ENCODE measurements around the gene USP28.

DNA sequence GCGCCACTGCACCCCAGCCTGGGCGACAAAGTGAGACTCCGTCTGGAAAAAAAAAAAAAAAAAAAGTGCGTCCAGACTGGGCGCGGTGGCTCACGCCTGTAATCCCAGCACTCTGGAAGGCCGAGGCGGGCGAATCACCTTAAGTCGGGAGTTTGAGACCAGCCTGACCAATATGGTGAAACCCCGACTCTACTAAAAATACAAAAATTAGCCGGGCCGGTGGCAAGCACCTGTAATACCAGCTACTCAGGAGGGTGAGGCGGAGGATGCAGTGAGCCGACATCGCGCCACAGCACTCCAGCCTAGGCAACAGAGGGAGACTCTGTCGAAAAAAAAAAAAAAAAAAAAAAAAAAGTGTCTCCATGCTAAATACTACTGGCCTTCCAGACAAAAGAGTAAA lies 1.3 kb downstream of the USP28 start:
- TF ChIP-seq, protein P1, sequence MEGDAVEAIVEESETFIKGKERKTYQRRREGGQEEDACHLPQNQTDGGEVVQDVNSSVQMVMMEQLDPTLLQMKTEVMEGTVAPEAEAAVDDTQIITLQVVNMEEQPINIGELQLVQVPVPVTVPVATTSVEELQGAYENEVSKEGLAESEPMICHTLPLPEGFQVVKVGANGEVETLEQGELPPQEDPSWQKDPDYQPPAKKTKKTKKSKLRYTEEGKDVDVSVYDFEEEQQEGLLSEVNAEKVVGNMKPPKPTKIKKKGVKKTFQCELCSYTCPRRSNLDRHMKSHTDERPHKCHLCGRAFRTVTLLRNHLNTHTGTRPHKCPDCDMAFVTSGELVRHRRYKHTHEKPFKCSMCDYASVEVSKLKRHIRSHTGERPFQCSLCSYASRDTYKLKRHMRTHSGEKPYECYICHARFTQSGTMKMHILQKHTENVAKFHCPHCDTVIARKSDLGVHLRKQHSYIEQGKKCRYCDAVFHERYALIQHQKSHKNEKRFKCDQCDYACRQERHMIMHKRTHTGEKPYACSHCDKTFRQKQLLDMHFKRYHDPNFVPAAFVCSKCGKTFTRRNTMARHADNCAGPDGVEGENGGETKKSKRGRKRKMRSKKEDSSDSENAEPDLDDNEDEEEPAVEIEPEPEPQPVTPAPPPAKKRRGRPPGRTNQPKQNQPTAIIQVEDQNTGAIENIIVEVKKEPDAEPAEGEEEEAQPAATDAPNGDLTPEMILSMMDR (IDR thresholded peaks at IDR 0.05): no peak
- TF ChIP-seq POLR2A (IDR thresholded peaks at IDR 0.05): no peak
- no peak for TF ChIP-seq POLR2AphosphoS5 (IDR thresholded peaks at IDR 0.05; ENCODE audit: insufficient read depth in 1 of 2, low read depth in 1 of 2)

All from vagina (tissue), 2 donors.